BE2C (cell line): ENCODE data around the gene ADGRG4.

Experiments
- DNase-seq: peaks from one replicate; pipeline ENCODE4 v3.0.0-alpha.2; 2020
- H3K27me3 ChIP-seq: fragments of 250-450 bp; sonication (Bioruptor Pico); 2 replicates; pipeline ENCODE4 v1.5.1; 2020; ENCODE audit warnings: mild to moderate bottlenecking
- H3K36me3 ChIP-seq: fragments of 250-450 bp; sonication (Bioruptor Pico); 2 replicates; pipeline ENCODE4 v1.5.1; 2020; ENCODE audit warnings: mild to moderate bottlenecking
- H3K4me1 ChIP-seq: fragments of 250-450 bp; sonication (Bioruptor Pico); 2 replicates; pipeline ENCODE4 v1.5.1; 2020
- H3K4me3 ChIP-seq: 2 replicates; pipeline ENCODE4 v1.5.1; 2011; ENCODE audit warnings: low read depth, low read length
- H3K9me3 ChIP-seq: fragments of 250-450 bp; sonication (Bioruptor Pico); 2 replicates; pipeline ENCODE4 v1.5.1; 2020
- CTCF ChIP-seq: IDR thresholded peaks from 2 replicates; pipeline ENCODE4 v1.5.1; 2012; ENCODE audit warnings: mild to moderate bottlenecking, low read depth, low read length

ADGRG4 gene

GRCh38 chrX:136325377-136325776 is 24.6 kb downstream of the ADGRG4 start:
- H3K9me3 ChIP-seq = no peaks in the 10 kb centered on the region
- H3K36me3 ChIP-seq = no peaks in the 10 kb centered on the region
- DNase-seq = no peak
- H3K27me3 ChIP-seq = no peaks in the 10 kb centered on the region
- TF ChIP-seq CTCF = no peak
- H3K4me3 ChIP-seq = no peak overlapping the region
- peaks cover 17% of the 10 kb centered on the region for H3K4me1 ChIP-seq

GRCh38 chrX:136328933-136329332 is 28.2 kb downstream of the ADGRG4 start:
- no peak for DNase-seq
- no peaks in the 10 kb centered on the region for H3K27me3 ChIP-seq
- no peaks in the 10 kb centered on the region for H3K36me3 ChIP-seq
- H3K4me3 ChIP-seq = no peak overlapping the region
- 0 out of 2 replicates have a peak, but pooled peaks cover 3% of the 10 kb centered on the region for H3K4me1 ChIP-seq
- no peaks in the 10 kb centered on the region for H3K9me3 ChIP-seq
- TF ChIP-seq CTCF = no peak

- peak; percentile 44 for TF ChIP-seq CTCF
- Histone ChIP-seq H3K9me3 (no peaks in the 10 kb centered on the region), H3K27me3 (no peaks in the 10 kb centered on the region), H3K4me3 (no peak overlapping the region), H3K36me3 (no peaks in the 10 kb centered on the region), H3K4me1 (no peaks in the 10 kb centered on the region)
- no peak for DNase-seq
Measured at GRCh38 chrX:136336623-136337022, 35.9 kb downstream of the ADGRG4 start.

DNA sequence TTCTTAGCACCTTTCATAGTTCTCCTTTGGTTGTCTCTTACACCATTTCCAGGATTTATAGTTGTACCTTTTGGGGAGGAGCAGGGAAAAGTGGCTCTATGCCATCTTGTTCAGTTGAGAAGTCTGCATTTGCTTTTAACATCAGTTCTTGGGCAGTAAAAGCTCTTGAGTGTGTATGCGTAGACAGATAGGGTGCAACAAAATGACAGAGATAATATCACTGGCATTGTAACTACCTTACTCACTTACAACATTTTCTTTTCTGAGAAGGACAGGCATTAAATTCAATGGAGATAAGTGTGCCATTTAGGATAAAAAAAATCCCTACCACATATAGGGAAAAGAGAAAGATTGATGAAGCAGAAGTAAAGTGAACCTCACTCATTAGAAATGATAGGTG is 38.9 kb downstream of the ADGRG4 start:
- TF ChIP-seq CTCF = no peak

GRCh38 chrX:136344320-136344719 is 43.6 kb downstream of the ADGRG4 start:
- DNase-seq = no peak
- Histone ChIP-seq H3K4me3 (no peak overlapping the region), H3K36me3 (no peaks in the 10 kb centered on the region), H3K9me3 (no peaks in the 10 kb centered on the region), H3K27me3 (no peaks in the 10 kb centered on the region), H3K4me1 (no peaks in the 10 kb centered on the region)
- no peak for TF ChIP-seq CTCF

More for the DNA sequence above, 38.9 kb downstream of the ADGRG4 start:
- H3K4me3 ChIP-seq = no peak overlapping the region
- no peak for DNase-seq
- H3K9me3 ChIP-seq = no peaks in the 10 kb centered on the region
- H3K27me3 ChIP-seq = no peaks in the 10 kb centered on the region
- H3K36me3 ChIP-seq = no peaks in the 10 kb centered on the region
- H3K4me1 ChIP-seq = no peaks in the 10 kb centered on the region

GRCh38 chrX:136346506-136346905 is 45.7 kb downstream of the ADGRG4 start:
- Histone ChIP-seq H3K4me3 (no peak overlapping the region), H3K9me3 (no peaks in the 10 kb centered on the region), H3K27me3 (no peaks in the 10 kb centered on the region), H3K36me3 (no peaks in the 10 kb centered on the region), H3K4me1 (no peaks in the 10 kb centered on the region)
- TF ChIP-seq CTCF = no peak
- DNase-seq = no peak
